ENCODE results near the gene CUL9. TPM values are rescaled to one million over a fixed set of nuclear protein-coding genes. Genes with fewer than 3 reads are reported as not detected.

CUL9 gene
- total RNA-seq, 1 experiment from 2014 or later, result 39.6 TPM

GRCh38 chr6:43180985-43181384 lies 1.0 kb upstream of the CUL9 start:
- intact Hi-C loops (cut with micrococcal nuclease), result no loop called here
- POLR2A ChIA-PET, result interaction anchor here (0.5 to 3.2 kb wide), 6 partner anchors 8 to 167 kb away, joined by 3 to 35 read pairs (median 4); partner anchors contain the start of genes KLHDC3 and SRF

GRCh38 chr6:43181621-43181941 lies 415 bp upstream of the CUL9 start:
- H3K9me3 Mint-ChIP-seq (ENCODE audit: unreplicated experiment), result no peaks in the 10 kb centered on the region
- no peak for DNase-seq (ENCODE audit: unreplicated experiment)
- POLR2A ChIA-PET, result interaction anchor here (0.7 to 3.2 kb wide), 12 partner anchors 9 to 389 kb away, joined by 3 to 35 read pairs (median 4); partner anchors contain the start of genes CUL7, DNPH1, RRP36 and SRF
- peaks cover 71% of the 10 kb centered on the region for H3K36me3 Mint-ChIP-seq (ENCODE audit: insufficient read depth, unreplicated experiment)
- H3K27ac Mint-ChIP-seq (ENCODE audit: low read depth, unreplicated experiment), result peak overlapping the region; percentile 49
- H3K4me3 Mint-ChIP-seq (ENCODE audit: unreplicated experiment), result peak overlapping the region; percentile 85
- H3K27me3 Mint-ChIP-seq (ENCODE audit: insufficient read depth, unreplicated experiment), result no peaks in the 10 kb centered on the region
- CTCF ChIA-PET, result interaction anchor here (0.7 to 1.0 kb wide), 2 partner anchors 10 to 420 kb away, joined by 3 to 4 read pairs; no protein-coding TSS in a partner anchor
- no TSS peak for BruUV-seq (replicated peaks)
- peaks cover 44% of the 10 kb centered on the region for H3K4me1 Mint-ChIP-seq (ENCODE audit: insufficient read depth, unreplicated experiment)
- intact Hi-C loops (cut with micrococcal nuclease), result no loop called here
- TF ChIP-seq CTCF (IDR thresholded peaks at IDR 0.05; ENCODE audit: unreplicated experiment), result no peak

More at GRCh38 chr6:43180985-43181384, 1.0 kb upstream of the CUL9 start:
- CTCF ChIA-PET, result no interaction called here
- DNase-seq (ENCODE audit: unreplicated experiment), result no peak
- Mint-ChIP-seq H3K9me3 (ENCODE audit: unreplicated experiment) (no peaks in the 10 kb centered on the region), H3K4me1 (ENCODE audit: insufficient read depth, unreplicated experiment) (peaks cover 39% of the 10 kb centered on the region), H3K36me3 (ENCODE audit: insufficient read depth, unreplicated experiment) (peaks cover 77% of the 10 kb centered on the region), H3K27me3 (ENCODE audit: insufficient read depth, unreplicated experiment) (no peaks in the 10 kb centered on the region), H3K27ac (ENCODE audit: low read depth, unreplicated experiment) (peak overlapping the region; percentile 49), H3K4me3 (ENCODE audit: unreplicated experiment) (peak overlapping the region; percentile 85)
- no TSS peak for BruUV-seq (replicated peaks)
- TF ChIP-seq CTCF (IDR thresholded peaks at IDR 0.05; ENCODE audit: unreplicated experiment), result no peak

GRCh38 chr6:43183441-43183840 lies 1.4 kb downstream of the CUL9 start:
- peak overlapping the region; percentile 89 for H3K27ac Mint-ChIP-seq (ENCODE audit: low read depth, unreplicated experiment)

More at GRCh38 chr6:43183441-43183840, 1.4 kb downstream of the CUL9 start:
- intact Hi-C loops (cut with micrococcal nuclease), result no loop called here
- H3K4me1 Mint-ChIP-seq (ENCODE audit: insufficient read depth, unreplicated experiment), result peaks cover 45% of the 10 kb centered on the region
- ChIA-PET POLR2A (interaction anchor here (0.8 to 3.2 kb wide), 5 partner anchors 11 to 261 kb away, joined by 3 to 35 read pairs (median 9); partner anchors contain the start of genes CUL7, KLC4, MRPL2 and SRF), CTCF (interaction anchor here (0.8 kb wide), 1 partner anchor 16 kb away, joined by 3 read pairs; no protein-coding TSS in a partner anchor)
- no peak for DNase-seq (ENCODE audit: unreplicated experiment)
- TF ChIP-seq CTCF (IDR thresholded peaks at IDR 0.05; ENCODE audit: unreplicated experiment), result no peak
- peaks cover 62% of the 10 kb centered on the region for H3K36me3 Mint-ChIP-seq (ENCODE audit: insufficient read depth, unreplicated experiment)
- no peaks in the 10 kb centered on the region for H3K9me3 Mint-ChIP-seq (ENCODE audit: unreplicated experiment)
- peak overlapping the region; percentile 85 for H3K4me3 Mint-ChIP-seq (ENCODE audit: unreplicated experiment)
- BruUV-seq (replicated peaks), result no TSS peak
- no peaks in the 10 kb centered on the region for H3K27me3 Mint-ChIP-seq (ENCODE audit: insufficient read depth, unreplicated experiment)
